ENCODE measurements around the gene AQP12B. TPM values are rescaled to one million over a fixed set of nuclear protein-coding genes. Genes with fewer than 3 reads are reported as not detected.
"Not testable (repeated sequence)": the region's sequence is repeated elsewhere in the genome, so short reads cannot be mapped to it uniquely, and the experiment has no call there.

The AQP12B gene
- polyA plus RNA-seq, 3 donors: 0.48 to 0.51 (median 0.49) TPM

DNA sequence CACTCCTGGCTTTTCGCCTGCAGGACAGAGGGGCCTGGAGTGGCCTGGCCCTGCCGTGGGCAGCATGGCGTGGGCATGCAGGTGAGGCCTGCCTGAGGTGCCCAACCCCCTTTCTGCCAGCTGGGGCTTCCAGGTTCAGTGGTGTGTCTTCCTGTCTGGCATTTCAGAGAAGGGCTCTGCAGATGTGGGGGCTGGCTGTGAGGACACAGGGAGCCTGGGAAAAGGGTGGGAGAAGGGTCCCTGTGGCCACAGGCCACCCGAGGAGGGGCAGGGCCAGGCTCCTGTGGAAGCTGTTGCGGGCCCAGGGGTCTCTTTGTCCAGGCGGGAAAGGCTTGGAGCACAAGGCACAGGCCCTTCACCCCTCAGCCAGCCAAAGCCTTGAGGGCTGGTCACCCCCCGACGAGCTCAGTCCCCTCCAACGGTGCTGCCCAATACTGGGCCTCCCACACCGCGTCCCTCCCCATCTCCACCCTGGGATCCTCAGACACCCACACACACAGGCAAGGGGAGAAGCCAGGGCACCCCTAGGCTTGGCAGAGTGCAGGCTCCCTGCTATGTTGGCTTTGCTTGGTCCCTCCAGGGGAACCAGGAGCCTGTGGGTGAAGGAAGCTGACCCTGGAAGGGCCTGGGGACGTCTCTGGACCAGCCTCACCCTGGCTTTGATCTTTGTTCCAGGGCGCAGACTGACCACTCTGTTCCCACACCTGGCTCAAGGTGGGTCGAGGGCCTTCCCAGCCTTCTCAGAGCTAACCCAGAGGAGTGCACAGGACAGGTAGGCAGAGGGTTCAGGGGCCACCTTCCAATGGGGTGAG is 5.3 kb upstream of the AQP12B start:
- no peak for DNase-seq (ENCODE audit: extremely low read depth in 1 of 11, low read depth in 9 of 11, low spot score in 4 of 11)

DNA sequence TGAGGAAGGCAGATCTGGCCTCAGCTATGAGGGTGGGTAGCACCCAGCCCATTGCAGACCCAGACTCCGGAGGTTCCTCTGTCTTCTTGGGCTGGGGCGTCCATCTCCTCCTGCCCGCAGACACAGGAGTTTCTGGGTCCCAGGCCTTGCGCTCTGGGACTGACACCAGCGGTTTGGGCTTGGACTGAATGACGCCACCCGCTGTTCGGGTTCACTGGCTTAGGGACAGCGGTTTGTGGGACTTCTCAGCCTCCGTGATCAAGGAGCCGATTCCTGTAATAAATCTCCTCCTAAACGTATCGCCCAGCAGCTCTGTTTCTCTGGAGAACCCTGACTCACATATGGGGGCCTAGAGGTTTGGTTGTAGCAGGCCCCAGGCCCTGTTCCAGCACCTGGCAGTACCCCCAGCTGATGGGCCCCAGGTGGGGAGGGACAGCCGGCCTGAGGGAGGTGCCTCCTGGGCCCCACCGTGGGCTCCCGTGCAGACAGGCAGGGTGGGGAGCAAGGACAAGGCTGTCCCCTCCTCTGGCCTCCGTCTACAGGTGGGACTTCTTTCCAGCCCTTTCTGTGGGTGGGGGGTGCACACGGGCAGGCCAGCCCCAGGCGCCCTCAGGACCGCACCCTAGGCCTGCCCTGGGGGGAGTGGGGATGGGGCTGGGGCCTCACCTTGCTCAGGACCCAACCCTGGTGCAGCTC is 4.5 kb upstream of the AQP12B start:
- DNase-seq (ENCODE audit: extremely low read depth in 1 of 11, low read depth in 9 of 11, low spot score in 4 of 11): peak in 5 of 11 donors; percentile 41 to 63 (median 43)

DNA sequence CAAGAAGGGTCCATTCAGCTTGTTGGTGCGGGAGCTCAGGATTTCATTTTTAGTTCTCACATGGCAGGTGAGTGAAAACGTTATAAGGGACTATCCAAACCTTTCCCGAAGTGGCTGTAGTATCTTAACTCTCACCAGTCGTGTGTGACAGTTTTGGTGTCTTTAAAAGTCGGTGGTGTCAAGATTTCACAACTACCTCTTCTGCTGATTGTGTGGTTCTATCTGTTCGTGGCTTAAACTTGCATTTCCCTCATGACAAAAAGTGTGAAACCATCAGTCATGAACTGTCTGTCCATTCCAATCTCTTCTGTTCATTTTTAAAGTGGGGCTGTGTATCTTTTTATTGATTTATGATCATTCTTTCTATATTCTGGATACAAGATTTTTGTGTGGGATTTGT is 3.8 kb upstream of the AQP12B start:
- DNase-seq (ENCODE audit: extremely low read depth in 1 of 11, low read depth in 9 of 11, low spot score in 4 of 11): no peak

DNA sequence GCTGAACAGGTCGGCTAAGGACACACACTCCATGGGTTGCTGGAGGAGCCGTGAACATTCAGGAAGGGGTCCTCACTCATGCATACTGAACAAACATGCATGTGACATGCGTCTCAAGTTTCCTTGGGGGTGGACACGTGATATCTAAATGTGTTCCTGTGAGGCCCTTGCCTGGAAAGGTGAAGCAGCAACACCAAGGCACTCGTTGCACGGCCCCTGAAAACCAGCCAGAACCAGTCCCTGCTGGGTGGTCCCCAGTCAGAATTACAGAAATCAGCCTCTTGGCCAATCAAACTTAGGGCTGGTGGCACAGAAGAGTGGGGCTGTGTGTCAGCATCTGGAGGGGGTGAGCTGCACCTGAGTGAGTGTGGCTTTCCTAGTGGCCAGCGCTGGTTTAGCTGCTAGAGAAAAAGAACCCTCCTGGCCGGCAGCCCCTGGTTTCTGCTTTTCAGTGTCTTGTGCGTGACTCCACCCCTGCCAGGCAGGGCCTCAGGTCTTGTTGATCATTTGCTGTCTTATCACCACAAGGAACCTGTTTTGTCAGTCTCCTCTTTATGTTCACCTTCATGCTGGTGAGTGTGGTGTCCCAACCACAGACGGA is 3.2 kb upstream of the AQP12B start:
- DNase-seq (ENCODE audit: extremely low read depth in 1 of 11, low read depth in 9 of 11, low spot score in 4 of 11): peak in 10 of 11 donors; percentile 40 to 84 (median 72)

DNA sequence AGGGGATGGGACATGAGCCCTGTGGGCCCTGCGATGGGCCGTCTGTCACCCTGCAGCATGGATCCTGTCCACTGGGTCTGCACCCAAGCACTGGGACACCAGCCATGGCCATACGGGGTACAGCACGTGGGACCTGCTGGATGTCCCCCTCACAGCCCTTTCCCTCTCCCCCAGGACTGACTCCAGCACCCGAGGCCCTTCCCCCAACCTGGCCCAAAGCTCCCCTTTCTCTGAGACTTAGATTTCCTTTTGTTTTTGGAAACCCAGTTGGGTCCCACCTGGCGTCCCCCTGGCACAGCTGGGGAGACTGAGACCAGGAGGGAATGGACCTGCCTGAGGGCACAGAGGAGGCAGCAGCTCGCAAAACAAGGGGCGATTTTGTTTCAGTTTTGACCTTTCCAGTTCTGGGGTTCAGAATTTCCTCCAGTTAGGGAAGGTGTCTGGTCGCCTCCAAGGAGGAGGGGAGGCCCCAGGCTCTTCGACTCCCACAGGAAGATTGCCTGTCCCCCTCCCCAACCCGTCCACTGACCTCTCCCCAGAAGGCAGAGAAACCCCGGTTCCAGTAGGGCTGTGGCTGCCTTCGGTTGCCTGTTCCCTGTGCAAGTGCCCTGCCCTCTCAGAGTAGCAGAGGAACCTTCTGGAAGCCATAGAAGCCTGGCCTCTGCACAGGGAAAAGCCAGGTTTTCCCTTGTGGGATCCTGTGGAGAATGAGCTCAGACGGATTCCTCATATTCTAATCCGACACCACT is 1.5 kb upstream of the AQP12B start:
- not testable (repeated sequence) for DNase-seq (ENCODE audit: extremely low read depth in 1 of 11, low read depth in 9 of 11, low spot score in 4 of 11)

DNA sequence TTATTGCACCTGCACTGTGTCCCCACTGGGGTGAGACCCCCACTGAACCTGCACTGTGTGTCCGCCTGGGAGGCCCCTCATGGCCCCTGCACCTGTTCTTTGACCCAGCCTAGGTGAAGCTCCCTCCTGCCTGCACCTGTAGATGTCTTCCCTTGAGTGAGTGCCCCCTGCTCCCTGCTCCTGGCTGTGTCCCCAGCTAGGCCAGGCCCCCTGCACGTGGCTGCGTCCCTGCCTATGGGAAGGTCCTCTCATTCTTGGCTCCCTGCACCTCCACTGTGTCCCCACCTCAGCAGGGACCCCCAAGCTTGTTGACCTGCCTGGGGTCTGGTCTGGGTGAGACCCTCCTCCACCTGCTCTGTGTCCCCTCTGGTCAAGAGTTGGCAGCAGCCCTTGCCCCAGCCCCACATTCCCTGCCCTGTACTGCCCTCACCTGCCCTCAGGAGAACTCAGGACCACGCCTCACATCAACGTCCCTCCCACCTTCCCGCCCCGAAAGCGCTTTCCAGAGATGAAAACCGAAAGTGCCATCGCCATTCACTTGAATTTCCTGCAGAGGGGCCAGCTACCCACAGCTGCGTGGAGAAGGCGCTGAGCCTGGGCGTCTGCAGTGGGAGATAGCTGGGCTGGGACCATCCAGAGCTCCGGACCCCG is 769 bp upstream of the AQP12B start:
- DNase-seq (ENCODE audit: extremely low read depth in 1 of 11, low read depth in 9 of 11, low spot score in 4 of 11): not testable (repeated sequence)

DNA sequence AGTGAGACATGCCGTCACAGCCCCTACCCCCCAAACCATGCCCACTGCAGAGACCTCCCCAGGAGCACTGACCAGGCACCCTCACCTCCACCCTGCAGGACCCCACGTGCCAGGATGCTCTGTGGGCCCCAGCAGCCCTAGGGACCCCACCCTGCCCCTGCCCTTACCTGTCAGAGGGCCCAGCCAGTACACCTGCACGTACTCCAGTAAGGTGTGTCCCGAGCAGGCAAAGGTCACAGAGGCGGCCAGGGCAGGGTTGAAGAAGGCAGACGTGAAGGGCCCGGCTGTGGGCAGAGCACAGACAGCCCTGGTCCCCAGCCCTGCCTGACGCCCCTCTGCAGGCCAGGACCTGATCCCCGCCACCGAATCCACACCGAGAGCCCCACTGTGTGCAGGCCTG is 2.5 kb downstream of the AQP12B start:
- DNase-seq (ENCODE audit: extremely low read depth in 1 of 11, low read depth in 9 of 11, low spot score in 4 of 11): not testable (repeated sequence)

DNA sequence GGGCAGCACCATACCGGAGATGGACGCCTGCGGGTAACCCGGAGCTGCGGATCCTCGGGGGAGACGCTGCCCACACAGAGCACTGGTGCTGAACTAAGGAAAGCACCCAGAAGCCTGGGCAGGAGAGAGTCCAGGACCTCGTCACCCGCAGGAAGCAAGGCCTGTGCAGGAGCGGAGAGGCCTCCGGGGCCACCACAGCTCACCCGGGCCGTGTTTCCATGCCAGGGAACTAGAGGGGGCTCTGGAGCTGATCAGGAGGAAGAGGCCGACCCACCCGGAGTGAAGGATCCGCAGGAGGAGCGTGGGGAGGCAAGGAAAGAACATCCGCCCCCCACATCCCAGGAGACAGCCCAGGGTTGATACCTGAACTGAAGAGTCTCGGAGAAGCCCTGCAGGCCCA is 3.8 kb downstream of the AQP12B start:
- DNase-seq (ENCODE audit: extremely low read depth in 1 of 11, low read depth in 9 of 11, low spot score in 4 of 11): not testable (repeated sequence)

DNA sequence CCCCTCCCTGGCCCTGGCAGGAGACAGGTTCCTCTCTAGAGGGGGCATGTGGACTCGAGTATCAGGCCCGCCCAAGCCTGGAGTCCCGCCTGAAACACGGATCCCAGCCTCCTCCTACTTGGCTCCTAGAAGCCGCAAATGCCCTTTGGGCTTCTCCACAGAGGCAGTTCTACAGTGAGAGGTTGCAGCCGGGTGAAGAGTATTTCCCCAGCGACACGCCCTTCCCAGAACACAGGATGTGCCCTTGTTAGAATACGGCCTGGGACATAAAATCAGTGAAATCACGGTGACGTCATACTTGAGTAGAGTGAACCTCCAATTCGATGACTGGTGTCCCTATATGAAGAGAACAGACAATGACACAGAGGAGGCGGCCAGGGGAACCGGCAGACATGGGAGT is 4.6 kb downstream of the AQP12B start:
- DNase-seq (ENCODE audit: extremely low read depth in 1 of 11, low read depth in 9 of 11, low spot score in 4 of 11): not testable (repeated sequence)

DNA sequence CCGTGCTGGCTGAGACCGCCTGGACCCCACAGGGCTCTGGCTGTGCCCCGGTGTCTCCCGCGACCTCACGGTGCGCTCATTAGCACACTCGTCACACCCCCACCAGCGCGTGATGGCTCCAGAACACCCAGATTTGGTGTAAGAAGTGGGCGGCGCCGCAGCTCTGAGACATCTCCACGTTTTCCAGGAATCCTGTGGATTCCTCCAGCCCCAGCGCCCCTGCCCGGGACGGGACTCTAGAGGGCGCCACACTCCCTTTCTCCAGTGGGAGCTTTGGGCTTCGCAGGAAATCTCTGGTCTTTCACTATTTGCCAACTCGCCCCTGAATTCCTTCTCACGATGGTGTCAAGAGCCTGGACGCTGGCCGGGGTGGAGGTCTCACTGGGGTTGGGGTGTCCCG is 7.3 kb downstream of the AQP12B start:
- DNase-seq (ENCODE audit: extremely low read depth in 1 of 11, low read depth in 9 of 11, low spot score in 4 of 11): not testable (repeated sequence)

DNA sequence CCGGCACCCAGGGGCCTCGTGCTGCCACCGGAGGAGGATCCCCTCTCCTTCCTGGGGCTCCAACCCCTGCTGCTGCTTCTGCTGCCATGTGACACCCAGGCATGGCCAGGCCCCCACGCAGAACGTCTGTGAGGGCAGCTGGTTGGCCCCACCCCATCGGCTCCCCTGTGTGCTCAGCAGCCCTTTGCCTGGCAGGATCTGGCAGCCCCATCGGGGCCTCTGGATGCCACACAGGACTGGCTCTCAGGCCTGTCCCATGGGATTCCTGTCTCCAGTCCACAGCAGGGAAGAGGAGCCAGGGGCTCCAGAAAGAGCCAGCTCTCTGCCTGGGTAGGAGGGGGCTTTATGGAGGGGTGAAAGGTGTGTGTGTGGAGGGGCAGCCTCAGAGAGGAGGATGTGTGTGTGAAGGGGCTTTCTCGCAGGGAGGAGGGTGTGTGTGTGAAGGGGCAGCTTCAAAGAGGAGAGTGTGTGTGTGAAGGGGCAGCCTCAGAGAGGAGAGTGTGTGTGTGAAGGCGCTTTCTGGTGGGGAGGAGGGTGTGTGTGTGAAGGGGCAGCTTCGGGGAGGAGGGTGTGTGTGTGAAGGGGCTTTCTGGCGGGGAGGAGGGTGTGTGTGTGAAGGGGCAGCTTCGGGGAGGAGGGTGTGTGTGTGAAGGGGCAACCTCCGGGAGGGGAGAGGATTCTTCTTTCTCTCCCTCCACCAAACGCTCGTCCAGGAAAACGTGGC is 8.1 kb downstream of the AQP12B start:
- not testable (repeated sequence) for DNase-seq (ENCODE audit: extremely low read depth in 1 of 11, low read depth in 9 of 11, low spot score in 4 of 11)

DNA sequence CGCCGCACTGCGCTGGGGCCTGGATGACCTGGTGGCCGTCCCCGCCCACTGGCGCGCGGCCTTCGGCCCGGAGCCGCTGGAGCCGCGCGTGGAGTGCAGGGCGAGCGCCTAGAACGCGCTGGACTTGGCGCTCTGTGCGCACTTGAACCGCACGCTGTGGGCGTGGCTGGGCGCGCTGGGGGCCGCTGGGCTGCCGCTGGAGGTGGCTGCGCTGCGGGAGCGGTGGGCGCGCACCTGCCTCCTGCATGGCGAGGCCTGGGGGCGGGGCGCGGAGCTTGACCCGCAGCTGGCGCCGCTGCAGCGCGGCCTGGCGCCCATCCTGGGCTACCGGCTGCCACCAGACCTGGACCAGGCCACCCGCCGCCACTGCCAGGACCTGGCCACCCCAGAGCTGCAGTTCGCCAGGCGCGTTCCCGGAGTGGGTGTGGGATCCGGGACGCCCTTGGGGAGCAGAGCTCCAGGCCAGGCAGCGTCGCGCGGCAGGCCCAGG is 9.9 kb downstream of the AQP12B start:
- DNase-seq (ENCODE audit: extremely low read depth in 1 of 11, low read depth in 9 of 11, low spot score in 4 of 11): no peak

DNA sequence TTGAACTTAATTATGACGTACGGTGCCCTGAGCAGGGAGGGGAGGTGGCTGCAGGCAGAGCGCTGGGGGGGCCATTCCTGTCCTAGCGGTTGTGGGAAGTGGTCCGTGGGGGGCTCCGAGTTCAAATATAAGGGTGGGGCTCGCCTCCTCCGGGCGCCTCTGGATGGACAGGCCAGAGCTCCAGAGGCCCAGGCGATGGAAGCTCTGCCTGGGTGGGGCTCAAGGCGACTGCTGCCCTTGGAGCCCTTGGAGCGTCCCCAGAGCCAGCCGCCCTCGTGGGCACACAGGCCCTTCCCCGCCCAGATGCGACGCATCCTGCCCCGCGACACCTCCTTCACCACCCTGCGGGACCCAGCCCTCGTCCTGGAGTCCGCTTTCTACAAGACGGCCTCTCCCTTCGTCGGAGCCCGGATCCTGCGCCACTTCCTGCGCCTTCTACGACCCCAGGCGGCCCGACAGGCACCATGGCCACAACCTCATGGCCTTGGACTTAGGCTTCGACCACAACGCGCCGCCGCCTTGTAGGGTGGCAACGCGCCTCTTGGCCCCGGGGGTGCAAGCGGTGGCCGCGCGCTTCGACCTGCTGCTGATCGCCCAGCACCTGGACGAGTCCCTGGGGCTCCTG is 10.5 kb downstream of the AQP12B start:
- no peak for DNase-seq (ENCODE audit: extremely low read depth in 1 of 11, low read depth in 9 of 11, low spot score in 4 of 11)

DNA sequence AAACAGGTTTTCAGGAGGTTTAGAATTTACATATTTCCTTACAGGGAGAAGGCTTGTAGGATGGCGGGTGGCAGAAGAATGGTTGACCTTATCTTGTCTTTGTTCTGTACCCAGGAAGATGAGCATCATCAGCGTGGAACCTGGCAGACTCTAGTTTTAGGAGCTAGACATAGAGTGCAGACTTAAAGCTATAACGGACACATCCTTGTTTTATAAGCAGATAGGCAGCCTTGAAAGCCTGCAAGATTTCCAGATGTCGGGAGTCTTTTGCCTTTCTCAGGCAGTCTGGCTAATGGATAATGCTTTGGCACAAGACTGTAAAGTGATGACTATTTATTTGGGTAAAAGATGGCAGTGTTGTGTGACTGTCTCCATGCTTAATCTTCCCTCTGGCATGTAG is 11.7 kb downstream of the AQP12B start:
- DNase-seq (ENCODE audit: extremely low read depth in 1 of 11, low read depth in 9 of 11, low spot score in 4 of 11): no peak

DNA sequence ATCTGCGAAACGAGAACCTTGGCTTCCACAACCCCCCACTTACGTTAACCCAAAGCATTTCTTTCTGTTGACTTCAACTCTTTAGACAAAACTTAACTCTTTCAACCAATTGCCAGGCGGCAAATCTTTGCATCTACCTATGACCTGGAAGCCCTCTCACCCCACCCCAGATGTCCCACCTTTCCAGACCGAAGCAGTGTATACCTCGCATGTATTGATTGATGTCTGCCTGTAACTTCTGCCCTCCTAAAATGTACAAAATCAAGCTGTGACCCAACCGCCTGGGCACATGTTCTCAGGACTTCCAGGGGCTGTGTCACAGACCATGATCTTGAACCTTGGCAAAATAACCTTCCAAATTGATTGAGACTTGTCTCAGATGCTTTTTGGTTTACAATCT is 12.3 kb downstream of the AQP12B start:
- no peak for DNase-seq (ENCODE audit: extremely low read depth in 1 of 11, low read depth in 9 of 11, low spot score in 4 of 11)

DNA sequence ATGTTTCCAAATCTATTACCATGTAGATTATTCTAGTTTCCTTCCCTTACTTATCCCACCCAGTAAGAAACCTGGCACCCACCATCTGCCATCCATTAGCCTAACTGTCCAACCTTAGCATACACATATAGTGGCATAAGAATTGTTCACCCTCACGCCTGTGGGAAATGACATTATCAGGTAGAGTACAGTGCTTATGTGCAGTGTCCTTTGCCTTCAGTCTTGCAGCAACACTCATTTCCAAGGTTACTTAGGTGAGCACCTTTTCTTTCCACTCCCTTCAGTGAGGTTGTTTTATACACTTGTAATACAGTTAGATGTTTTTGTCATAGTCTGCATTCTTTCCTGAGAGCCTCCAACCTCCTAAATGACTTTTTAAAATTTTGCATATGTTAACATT is 18.1 kb downstream of the AQP12B start:
- DNase-seq (ENCODE audit: extremely low read depth in 1 of 11, low read depth in 9 of 11, low spot score in 4 of 11): no peak

DNA sequence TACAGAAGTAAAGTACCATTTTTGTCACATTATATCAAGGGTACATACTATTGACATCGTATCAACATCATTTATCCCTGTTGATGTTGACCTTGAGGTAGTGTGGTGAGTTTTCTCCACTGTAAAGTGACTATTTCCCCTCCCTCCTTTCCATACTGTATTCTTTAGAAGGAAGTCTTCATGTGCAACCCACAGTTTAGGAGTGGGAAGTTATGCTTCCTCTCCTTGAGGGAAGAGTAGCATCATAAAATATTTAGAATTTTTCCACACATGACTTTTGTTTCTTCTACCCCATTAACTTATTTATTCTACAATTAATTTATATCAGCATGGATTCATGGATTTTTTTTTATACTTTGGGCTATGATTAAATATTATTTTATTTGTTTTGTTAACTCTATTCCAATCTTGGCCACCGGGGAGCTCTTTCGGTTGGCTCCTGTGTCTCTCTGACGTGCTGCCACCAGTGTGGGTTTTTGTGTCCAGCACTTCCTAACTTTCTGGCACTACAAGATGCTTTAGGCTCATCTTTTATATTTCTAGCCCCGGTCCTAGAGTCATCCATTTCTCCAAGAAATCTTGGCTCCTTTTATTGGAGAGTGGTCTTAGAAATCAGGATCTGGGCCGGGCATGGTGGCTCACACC is 19.0 kb downstream of the AQP12B start:
- DNase-seq (ENCODE audit: extremely low read depth in 1 of 11, low read depth in 9 of 11, low spot score in 4 of 11): no peak
